CD4-positive, alpha-beta T cell treated with Interleukin-12 subunit alpha and Interleukin-12 subunit beta, for 1 hour (primary cell): ENCODE measurements around the gene MYOZ1.
A peak's percentile ranks its signal among the peaks of the same experiment; 100 is the strongest.

Experiments used
- DNase-seq: peaks from one replicate; pipeline ENCODE4 v3.0.0-alpha.2; 2020

MYOZ1 gene

GRCh38 chr10:73591935-73592699, 49.2 kb downstream of the MYOZ1 start:
- DNase-seq: peak; percentile 13

- DNase-seq: peak; percentile 33
Measured at GRCh38 chr10:73590881-73591799, 50.1 kb downstream of the MYOZ1 start, which contains the start of gene USP54. Gene USP54, minus strand, starts transcription at chr10:73591342. Its CDS starts 15,684 bp downstream, at chr10:73575658.

GRCh38 chr10:73589563-73590126, 51.6 kb downstream of the MYOZ1 start:
- DNase-seq: no peak

- no peak for DNase-seq
Measured at GRCh38 chr10:73588656-73589055, 52.6 kb downstream of the MYOZ1 start.

DNA sequence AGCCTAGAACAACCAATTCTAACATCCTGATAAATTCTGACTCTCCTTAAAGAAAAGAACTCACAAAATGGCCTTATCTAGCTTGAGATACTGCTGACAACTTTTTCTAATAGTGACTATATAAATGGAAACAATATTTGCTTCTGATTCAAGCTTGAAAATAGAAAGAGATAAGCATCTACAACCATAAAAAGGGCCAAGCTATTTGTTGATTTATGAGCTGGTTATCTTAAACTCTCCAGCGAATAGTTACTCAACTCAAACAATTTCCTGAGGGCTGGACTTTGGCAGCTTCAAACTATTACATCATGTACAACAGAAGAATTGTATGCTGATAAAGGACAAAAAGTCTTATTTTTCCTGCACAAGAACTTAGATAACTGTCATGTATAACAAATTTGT, 54.7 kb downstream of the MYOZ1 start:
- no peak for DNase-seq

DNA sequence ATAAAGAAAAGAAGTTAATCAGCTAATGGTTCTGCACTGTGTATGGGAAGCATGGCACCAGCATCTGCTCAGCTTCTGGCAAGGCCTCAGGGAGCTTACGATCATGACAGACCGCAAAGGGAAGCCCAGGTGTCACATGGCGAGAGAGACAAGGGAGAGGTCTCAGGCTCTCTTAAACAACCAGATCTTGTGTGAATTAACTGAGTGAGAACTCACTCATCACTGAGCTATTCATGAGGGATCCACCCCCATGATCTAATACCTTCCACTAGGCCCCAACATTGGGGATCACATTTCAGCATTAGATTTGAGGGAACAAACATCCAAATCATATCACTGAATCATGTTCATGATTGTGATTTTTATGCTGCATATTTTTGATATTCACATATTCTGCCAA, 55.9 kb downstream of the MYOZ1 start:
- DNase-seq: no peak

DNA sequence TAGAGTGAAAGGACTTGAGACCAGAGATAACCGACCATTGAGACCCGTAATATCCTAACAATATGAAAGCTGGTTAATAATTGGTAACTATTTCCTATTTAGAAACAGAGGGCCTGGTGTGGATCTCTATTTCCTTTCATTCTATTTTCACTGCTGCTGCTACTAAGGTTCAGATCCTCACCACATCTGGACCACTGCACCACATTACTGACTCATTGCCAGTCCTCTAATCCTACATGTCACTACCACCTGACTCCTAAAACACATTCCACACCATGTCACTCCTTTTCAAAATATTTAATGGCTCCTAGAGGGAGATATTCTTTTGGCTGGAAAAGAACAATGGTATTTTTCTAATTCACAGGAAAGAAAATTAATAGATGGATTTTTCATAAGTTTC, 56.5 kb downstream of the MYOZ1 start:
- DNase-seq: no peak

- DNase-seq: no peak
Measured at GRCh38 chr10:73581918-73582317, 59.4 kb downstream of the MYOZ1 start.
